ENCODE results near the gene PLEKHA1. TPM values are rescaled to one million over a fixed set of nuclear protein-coding genes. Genes with fewer than 3 reads are reported as not detected.

PLEKHA1 gene
- total and polyA plus RNA-seq, 2 of the 13 experiments (the other 11 are each of a cell fraction or from before 2014, with no cell fraction given): 32.2 to 53.3 TPM

DNA sequence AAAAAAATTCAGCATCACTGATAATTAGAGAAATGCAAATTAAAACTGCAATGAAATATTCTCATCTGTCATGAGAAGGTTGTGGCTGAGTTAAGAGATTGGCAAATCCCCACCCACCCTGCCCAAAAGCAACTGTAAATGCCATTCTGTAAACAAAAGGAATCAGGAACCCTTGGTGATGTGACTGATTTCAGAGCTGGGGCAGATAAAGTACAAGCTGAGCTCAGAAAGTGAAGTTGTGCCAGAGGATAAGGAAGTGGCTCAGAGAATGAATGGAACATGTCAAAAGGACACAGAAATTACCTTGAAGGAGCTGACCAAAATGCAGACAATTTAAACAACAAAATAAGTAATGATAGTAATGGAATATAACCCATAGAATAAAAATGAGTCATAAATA lies 47.2 kb downstream of the PLEKHA1 start:
- ChIA-PET CTCF (ENCODE audit: low intra/inter-chr PET ratio, low total read pairs) (no interaction called here), POLR2A (no interaction called here)
- no peak overlapping the region for H3K4me2 ChIP-seq (ENCODE audit: low read depth, low read length)
- H3K27ac ChIP-seq (ENCODE audit: extremely low read length, insufficient read depth, low read length): no peak overlapping the region
- no peak overlapping the region for H3K9ac ChIP-seq (ENCODE audit: insufficient read depth, low read depth, low read length)
- H3K27me3 ChIP-seq (ENCODE audit: control insufficient read depth in 1 of 2, insufficient read depth in 2 of 2, low read length in 2 of 2): no peaks in the 10 kb centered on the region
- FAIRE-seq: no peak
- in situ Hi-C loops (cut with HindIII; ENCODE audit: extremely low pct_ligation_motif_present, low pct_unique_long_range_greater_than_20kb) (no loop called here), intact Hi-C loops (cut with micrococcal nuclease; ENCODE audit: unreplicated experiment) (no loop called here)
- no peak for ATAC-seq
- no peaks in the 10 kb centered on the region for H3K79me2 ChIP-seq (ENCODE audit: insufficient read depth, low read length)
- no peak overlapping the region for H3K4me3 ChIP-seq (replicated peaks in 1 of 3; ENCODE audit: insufficient read depth in 1 of 3, low read depth in 2 of 3, low read length in 3 of 3)
- H4K20me1 ChIP-seq (ENCODE audit: insufficient read depth, low read length): no peaks in the 10 kb centered on the region
- TF ChIP-seq, protein P1, sequence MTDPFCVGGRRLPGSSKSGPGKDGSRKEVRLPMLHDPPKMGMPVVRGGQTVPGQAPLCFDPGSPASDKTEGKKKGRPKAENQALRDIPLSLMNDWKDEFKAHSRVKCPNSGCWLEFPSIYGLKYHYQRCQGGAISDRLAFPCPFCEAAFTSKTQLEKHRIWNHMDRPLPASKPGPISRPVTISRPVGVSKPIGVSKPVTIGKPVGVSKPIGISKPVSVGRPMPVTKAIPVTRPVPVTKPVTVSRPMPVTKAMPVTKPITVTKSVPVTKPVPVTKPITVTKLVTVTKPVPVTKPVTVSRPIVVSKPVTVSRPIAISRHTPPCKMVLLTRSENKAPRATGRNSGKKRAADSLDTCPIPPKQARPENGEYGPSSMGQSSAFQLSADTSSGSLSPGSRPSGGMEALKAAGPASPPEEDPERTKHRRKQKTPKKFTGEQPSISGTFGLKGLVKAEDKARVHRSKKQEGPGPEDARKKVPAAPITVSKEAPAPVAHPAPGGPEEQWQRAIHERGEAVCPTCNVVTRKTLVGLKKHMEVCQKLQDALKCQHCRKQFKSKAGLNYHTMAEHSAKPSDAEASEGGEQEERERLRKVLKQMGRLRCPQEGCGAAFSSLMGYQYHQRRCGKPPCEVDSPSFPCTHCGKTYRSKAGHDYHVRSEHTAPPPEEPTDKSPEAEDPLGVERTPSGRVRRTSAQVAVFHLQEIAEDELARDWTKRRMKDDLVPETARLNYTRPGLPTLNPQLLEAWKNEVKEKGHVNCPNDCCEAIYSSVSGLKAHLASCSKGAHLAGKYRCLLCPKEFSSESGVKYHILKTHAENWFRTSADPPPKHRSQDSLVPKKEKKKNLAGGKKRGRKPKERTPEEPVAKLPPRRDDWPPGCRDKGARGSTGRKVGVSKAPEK (CRISPR knock-in tag; IDR thresholded peaks at IDR 0.05; ENCODE audit: borderline replicate concordance): no peak
- TF ChIP-seq ZNF460 (CRISPR knock-in tag; IDR thresholded peaks at IDR 0.05; ENCODE audit: borderline replicate concordance) (no peak), PHF21A (CRISPR knock-in tag; IDR thresholded peaks at IDR 0.05) (no peak), ZNF552 (CRISPR knock-in tag; IDR thresholded peaks at IDR 0.05; ENCODE audit: borderline replicate concordance) (no peak), MATR3 (CRISPR knock-in tag; IDR thresholded peaks at IDR 0.05) (no peak), EZH2 (conservative IDR thresholded peaks at IDR 0.05; ENCODE audit: low read depth, low read length) (no peak), SAFB2 (CRISPR knock-in tag; IDR thresholded peaks at IDR 0.05; ENCODE audit: borderline replicate concordance, low read depth) (no peak), PCBP2 (optimal IDR thresholded peaks at IDR 0.05; ENCODE audit: low read depth, low read length, poor library complexity, severe bottlenecking) (no peak), IKZF4 (CRISPR knock-in tag; IDR thresholded peaks at IDR 0.05; ENCODE audit: borderline replicate concordance, low read depth, not compliant biosample characterization) (no peak), ZFP1 (CRISPR knock-in tag; IDR thresholded peaks at IDR 0.05) (no peak), HNRNPH1 (optimal IDR thresholded peaks at IDR 0.05; ENCODE audit: low read depth, low read length) (no peak), ZNF607 (CRISPR knock-in tag; IDR thresholded peaks at IDR 0.05; ENCODE audit: borderline replicate concordance) (no peak), KLF16 (CRISPR knock-in tag; IDR thresholded peaks at IDR 0.05) (no peak), NFYB (CRISPR knock-in tag; IDR thresholded peaks at IDR 0.05) (no peak), SOX6 (IDR thresholded peaks at IDR 0.05) (no peak), SOX6 (CRISPR knock-in tag; IDR thresholded peaks at IDR 0.05) (no peak)
- TF ChIP-seq, protein P2, sequence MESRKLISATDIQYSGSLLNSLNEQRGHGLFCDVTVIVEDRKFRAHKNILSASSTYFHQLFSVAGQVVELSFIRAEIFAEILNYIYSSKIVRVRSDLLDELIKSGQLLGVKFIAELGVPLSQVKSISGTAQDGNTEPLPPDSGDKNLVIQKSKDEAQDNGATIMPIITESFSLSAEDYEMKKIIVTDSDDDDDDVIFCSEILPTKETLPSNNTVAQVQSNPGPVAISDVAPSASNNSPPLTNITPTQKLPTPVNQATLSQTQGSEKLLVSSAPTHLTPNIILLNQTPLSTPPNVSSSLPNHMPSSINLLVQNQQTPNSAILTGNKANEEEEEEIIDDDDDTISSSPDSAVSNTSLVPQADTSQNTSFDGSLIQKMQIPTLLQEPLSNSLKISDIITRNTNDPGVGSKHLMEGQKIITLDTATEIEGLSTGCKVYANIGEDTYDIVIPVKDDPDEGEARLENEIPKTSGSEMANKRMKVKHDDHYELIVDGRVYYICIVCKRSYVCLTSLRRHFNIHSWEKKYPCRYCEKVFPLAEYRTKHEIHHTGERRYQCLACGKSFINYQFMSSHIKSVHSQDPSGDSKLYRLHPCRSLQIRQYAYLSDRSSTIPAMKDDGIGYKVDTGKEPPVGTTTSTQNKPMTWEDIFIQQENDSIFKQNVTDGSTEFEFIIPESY (CRISPR knock-in tag; IDR thresholded peaks at IDR 0.05): no peak
- TF ChIP-seq, protein P3, sequence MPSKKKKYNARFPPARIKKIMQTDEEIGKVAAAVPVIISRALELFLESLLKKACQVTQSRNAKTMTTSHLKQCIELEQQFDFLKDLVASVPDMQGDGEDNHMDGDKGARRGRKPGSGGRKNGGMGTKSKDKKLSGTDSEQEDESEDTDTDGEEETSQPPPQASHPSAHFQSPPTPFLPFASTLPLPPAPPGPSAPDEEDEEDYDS (CRISPR knock-in tag; IDR thresholded peaks at IDR 0.05): no peak
- no TSS peak for BruUV-seq (replicated peaks)
- H3K4me1 ChIP-seq (ENCODE audit: insufficient read depth, low read length): no peaks in the 10 kb centered on the region
- H3K36me3 ChIP-seq (replicated peaks in 1 of 2; ENCODE audit: control insufficient read depth in 1 of 2, insufficient read depth in 2 of 2, low read length in 2 of 2): peaks cover 14 to 61% of the 10 kb centered on the region in 2 experiments; a peak in 4 of 5 replicates
- H3K9me3 ChIP-seq (ENCODE audit: low read length): no peaks in the 10 kb centered on the region
- H2AFZ ChIP-seq (ENCODE audit: low read length): no peak overlapping the region
- no peak for DNase-seq (ENCODE audit: low spot score)
